Spleen (tissue), 11 donors: ENCODE measurements around the gene C10orf53. TPM values are rescaled to one million over a fixed set of nuclear protein-coding genes. Genes with fewer than 3 reads are reported as not detected.
"Not testable (repeated sequence)": the region's sequence is repeated elsewhere in the genome, so short reads cannot be mapped to it uniquely, and the experiment has no call there.

Experiments used
- DNase-seq: peaks from one replicate; pipeline ENCODE4 v3.0.0-alpha.2; 2020
- H3K27ac ChIP-seq, 8 donors: fragments of 200-600 bp; sonication (generic) in 7 of 8; 1 replicate in 4 of 8; 2 replicates in 4 of 8; pipeline versions ENCODE4 v1.5.0 to v1.8.0; 2016 to 2021; ENCODE audit warnings: inconsistent platforms in 4 of 8, mild to moderate bottlenecking in 4 of 8, moderate library complexity in 1 of 8
- H3K27me3 ChIP-seq, 7 donors: fragments of 200-600 bp; sonication (generic) in 6 of 7; replicated peaks in 1 of 7; 1 replicate in 4 of 7; 2 replicates in 3 of 7; pipeline versions ENCODE4 v1.5.0 to v1.8.0; 2016 to 2021; ENCODE audit warnings: inconsistent platforms in 3 of 7, mild to moderate bottlenecking in 1 of 7
- H3K36me3 ChIP-seq, 6 donors: fragments of 200-600 bp; sonication (generic) in 5 of 6; 1 replicate in 4 of 6; 2 replicates in 2 of 6; pipeline versions ENCODE4 v1.5.0 to v1.8.0; 2016 to 2021; ENCODE audit warnings: inconsistent platforms in 2 of 6
- H3K4me1 ChIP-seq, 6 donors: fragments of 200-600 bp; sonication (generic) in 5 of 6; 1 replicate in 3 of 6; 2 replicates in 3 of 6; pipeline versions ENCODE4 v1.5.0 to v1.8.0; 2016 to 2021; ENCODE audit warnings: inconsistent platforms in 3 of 6
- H3K4me3 ChIP-seq, 8 donors: fragments of 200-600 bp; sonication (generic) in 7 of 8; 1 replicate in 4 of 8; 2 replicates in 4 of 8; pipeline versions ENCODE4 v1.5.0 to v1.8.0; 2016 to 2021; ENCODE audit warnings: inconsistent platforms in 4 of 8, mild to moderate bottlenecking in 4 of 8, moderate library complexity in 2 of 8
- H3K9me3 ChIP-seq, 8 donors: fragments of 200-600 bp; sonication (generic) in 7 of 8; 1 replicate in 4 of 8; 2 replicates in 4 of 8; pipeline versions ENCODE4 v1.5.0 to v1.8.0; 2016 to 2021; ENCODE audit warnings: inconsistent platforms in 4 of 8
- POLR2A ChIP-seq, 3 donors: fragments of 450-650 bp; IDR thresholded peaks; one replicate each; pipeline ENCODE4 v1.5.1; 2017; ENCODE audit warnings: antibody characterized with exemption in 3 of 3, mild to moderate bottlenecking in 1 of 3
- POLR2AphosphoS5 ChIP-seq, 3 donors: sonication (generic); formaldehyde crosslinking; IDR thresholded peaks; one replicate each; pipeline ENCODE4 v1.5.1; 2017; ENCODE audit warnings: antibody characterized with exemption in 3 of 3
- WGBS, 5 donors: extraction: QIAGEN DNeasy Blood & Tissue Kit in 3 of 5; methylation state at CpG; one replicate each; pipeline versions ENCODE4 v1.1.5 to v1.1.7; 2013 to 2018; 5-methylcytosine and 5-hydroxymethylcytosine counted together
- intact Hi-C: fragments of 100-400 bp; cut with DNase I; formaldehyde crosslinking; loops from one replicate; pipeline ENCODE4 v1.15.0; 2023; ENCODE audit warnings: low total_unique reads
- polyA plus RNA-seq, 3 donors: library from polyadenylated mRNA; stranded (reverse); fragments of 200-250 nt; gene quantifications; one replicate each; pipeline ENCODE4 v1.2.1, GENCODE V29; 2013
- total RNA-seq, 7 donors: library from RNA; depleted of rRNA in 3 of 7; stranded (reverse); fragments of >200 nt in 3 of 7; fragmentation: NEBNext Ultra II Directional in 4 of 7; extraction: Animal tissue kit (Norgen Biotek cat#: 25700) in 4 of 7; gene quantifications; one replicate each; pipeline versions ENCODE4 v1.1.0 to v1.2.1, GENCODE V29; 2016 to 2021
- TF ChIP-seq, protein P1 (sequence below), 11 experiments: fragments of 200-600 bp in 7 of 11; fragments of 450-650 bp in 4 of 11; sonication (generic) in 4 of 11; IDR thresholded peaks in 8 of 11; conservative IDR thresholded peaks in 3 of 11; 1 replicate in 7 of 11; 2 replicates in 4 of 11; pipeline versions ENCODE4 v1.4.0 to v1.8.0; 2016 to 2021; ENCODE audit warnings: antibody characterized with exemption in 11 of 11, inconsistent platforms in 4 of 11, mild to moderate bottlenecking in 1 of 11
- donor health status: healthy with polysubstance abuse.
- donor health status: DM: no; HTN: no; CAD: no; lungs with moderate emphysema.
- donor health status: DM: no; HTN: no; CAD: no.
- donor health status: Bipolar disorder and iron deficiency.
- donor health status: healthy.
- donor health status: DM: no; HTN: no; CAD: no.
- donor health status: DM: yes; HTN: yes; CAD: no.

C10orf53 gene
- total and polyA plus RNA-seq, 10 donors: not detected

DNA sequence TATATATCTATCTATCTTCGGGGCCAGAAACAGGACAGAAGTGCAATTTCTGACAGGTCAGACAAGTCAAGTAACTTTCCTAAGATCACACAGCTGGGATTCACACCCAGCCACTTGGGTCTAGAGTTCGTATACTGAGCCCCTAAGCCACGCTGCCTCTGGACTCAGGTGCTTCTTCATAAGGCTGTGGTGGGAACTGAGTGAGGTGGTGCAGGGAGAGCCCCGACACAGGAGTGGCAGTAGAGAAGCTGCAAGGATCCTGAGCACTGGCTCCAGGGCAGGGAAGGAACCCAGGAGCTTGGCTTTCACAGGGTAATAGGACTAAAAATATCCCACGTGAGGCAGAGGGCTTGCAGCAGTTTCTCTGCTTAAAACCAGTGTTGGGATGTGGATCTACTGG lies 33.8 kb downstream of the C10orf53 start:
- TF ChIP-seq POLR2A (IDR thresholded peaks at IDR 0.05): no peak
- TF ChIP-seq, protein P1, sequence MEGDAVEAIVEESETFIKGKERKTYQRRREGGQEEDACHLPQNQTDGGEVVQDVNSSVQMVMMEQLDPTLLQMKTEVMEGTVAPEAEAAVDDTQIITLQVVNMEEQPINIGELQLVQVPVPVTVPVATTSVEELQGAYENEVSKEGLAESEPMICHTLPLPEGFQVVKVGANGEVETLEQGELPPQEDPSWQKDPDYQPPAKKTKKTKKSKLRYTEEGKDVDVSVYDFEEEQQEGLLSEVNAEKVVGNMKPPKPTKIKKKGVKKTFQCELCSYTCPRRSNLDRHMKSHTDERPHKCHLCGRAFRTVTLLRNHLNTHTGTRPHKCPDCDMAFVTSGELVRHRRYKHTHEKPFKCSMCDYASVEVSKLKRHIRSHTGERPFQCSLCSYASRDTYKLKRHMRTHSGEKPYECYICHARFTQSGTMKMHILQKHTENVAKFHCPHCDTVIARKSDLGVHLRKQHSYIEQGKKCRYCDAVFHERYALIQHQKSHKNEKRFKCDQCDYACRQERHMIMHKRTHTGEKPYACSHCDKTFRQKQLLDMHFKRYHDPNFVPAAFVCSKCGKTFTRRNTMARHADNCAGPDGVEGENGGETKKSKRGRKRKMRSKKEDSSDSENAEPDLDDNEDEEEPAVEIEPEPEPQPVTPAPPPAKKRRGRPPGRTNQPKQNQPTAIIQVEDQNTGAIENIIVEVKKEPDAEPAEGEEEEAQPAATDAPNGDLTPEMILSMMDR (IDR thresholded peaks at IDR 0.05 in 8 of 11, conservative IDR thresholded peaks at IDR 0.05 in 3 of 11): no peak
- TF ChIP-seq POLR2AphosphoS5 (IDR thresholded peaks at IDR 0.05): no peak
- Histone ChIP-seq H3K4me3 (no peak overlapping the region), H3K27ac (no peak overlapping the region), H3K9me3 (peaks cover 0 to 10% (median 0%) of the 10 kb centered on the region in 8 donors), H3K4me1 (no peaks in the 10 kb centered on the region), H3K36me3 (no peaks in the 10 kb centered on the region), H3K27me3 (peaks cover 0 to 25% (median 0%) of the 10 kb centered on the region in 7 donors)
- 67 to 93% (median 70%) methylated on average over 5 of the region's 5 CpGs for WGBS, 5 donors
- no peak for DNase-seq
- intact Hi-C loops: no loop called here

DNA sequence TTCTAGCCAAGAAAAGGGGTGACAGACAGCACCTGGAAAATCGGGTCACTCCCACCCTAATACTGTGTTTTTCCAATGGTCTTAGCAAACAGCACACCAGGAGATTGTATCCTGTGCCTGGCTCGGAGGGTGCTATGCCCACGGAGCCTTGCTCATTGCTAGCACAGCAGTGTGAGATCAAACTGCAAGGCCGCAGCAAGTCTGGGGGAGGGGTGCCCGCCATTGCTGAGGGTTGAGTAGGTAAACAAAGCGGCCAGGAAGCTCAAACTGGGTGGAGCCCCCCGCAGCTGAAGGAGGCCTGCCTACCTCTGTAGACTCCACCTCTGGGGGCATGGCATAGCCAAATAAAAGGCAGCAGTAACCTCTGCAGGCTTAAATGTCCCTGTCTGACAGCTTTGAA lies 35.7 kb downstream of the C10orf53 start:
- H3K4me1 ChIP-seq, DNase-seq, H3K36me3 ChIP-seq, H3K27ac ChIP-seq, intact Hi-C loops, H3K4me3 ChIP-seq: not testable (repeated sequence)
- H3K9me3 ChIP-seq: peaks cover 0 to 10% (median 0%) of the 10 kb centered on the region in 8 donors
- H3K27me3 ChIP-seq: peaks cover 0 to 24% (median 0%) of the 10 kb centered on the region in 7 donors
- WGBS, 5 donors: 87 to 96% (median 87%) methylated on average over 6 to 7 of the region's 7 CpGs

DNA sequence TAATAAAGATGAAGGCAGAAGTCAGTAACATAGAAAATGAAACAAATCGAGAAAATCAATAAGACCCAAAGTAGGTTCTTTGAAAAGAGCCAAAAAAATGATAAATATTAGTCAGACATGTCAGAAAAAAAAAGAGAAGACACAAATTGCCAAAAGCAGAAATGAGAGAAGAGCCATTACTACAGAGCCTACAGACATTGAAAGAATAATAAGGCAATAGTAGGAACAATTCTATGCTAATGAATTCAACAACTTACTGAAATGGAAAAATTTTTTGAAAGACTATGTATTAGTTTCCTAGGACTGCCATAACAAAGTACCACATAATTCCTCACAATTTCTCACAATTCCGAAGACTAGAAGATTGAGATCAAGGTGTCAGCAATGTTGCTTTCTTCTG lies 47.1 kb downstream of the C10orf53 start:
- H3K27me3 ChIP-seq: no peaks in the 10 kb centered on the region
- no peak for TF ChIP-seq POLR2A (IDR thresholded peaks at IDR 0.05)
- TF ChIP-seq POLR2AphosphoS5 (IDR thresholded peaks at IDR 0.05): no peak
- TF ChIP-seq, protein P1 (IDR thresholded peaks at IDR 0.05 in 8 of 11, conservative IDR thresholded peaks at IDR 0.05 in 3 of 11): no peak
- intact Hi-C loops: no loop called here
- DNase-seq: no peak
- WGBS, 5 donors: 57 to 79% (median 69%) methylated on average over 2 of the region's 2 CpGs
- peaks cover 0 to 31% (median 23%) of the 10 kb centered on the region in 8 donors for H3K9me3 ChIP-seq
- H3K36me3 ChIP-seq: no peaks in the 10 kb centered on the region
- no peak overlapping the region for H3K27ac ChIP-seq
- H3K4me3 ChIP-seq: no peak overlapping the region
- H3K4me1 ChIP-seq: no peaks in the 10 kb centered on the region

DNA sequence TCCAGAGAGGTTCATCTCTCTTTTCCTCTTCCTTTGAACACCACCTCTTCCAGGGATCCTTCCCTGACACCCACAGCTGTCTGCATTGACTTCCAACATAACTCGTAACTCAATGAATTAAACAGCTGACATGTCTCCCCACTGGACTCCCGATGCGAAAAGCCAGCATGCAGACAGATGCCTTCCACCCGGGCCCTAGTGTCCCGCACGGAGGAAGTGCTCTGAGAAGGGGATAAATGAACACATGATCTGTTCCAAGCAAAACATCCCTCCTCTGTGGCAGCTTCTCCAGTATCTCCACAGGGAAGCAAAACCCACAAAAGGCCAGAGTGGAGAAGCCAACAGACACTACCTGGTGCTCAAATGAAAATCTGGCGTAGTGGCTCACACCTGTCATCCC lies 54.4 kb downstream of the C10orf53 start:
- intact Hi-C loops: no loop called here
- Histone ChIP-seq H3K4me1 (no peaks in the 10 kb centered on the region), H3K27ac (no peak overlapping the region), H3K36me3 (no peaks in the 10 kb centered on the region), H3K27me3 (no peaks in the 10 kb centered on the region), H3K4me3 (no peak overlapping the region), H3K9me3 (no peaks in the 10 kb centered on the region)
- no peak for DNase-seq
- 78 to 90% (median 90%) methylated on average over 7 of the region's 7 CpGs for WGBS, 5 donors
- no peak for TF ChIP-seq POLR2A (IDR thresholded peaks at IDR 0.05)
- TF ChIP-seq, protein P1 (IDR thresholded peaks at IDR 0.05 in 8 of 11, conservative IDR thresholded peaks at IDR 0.05 in 3 of 11): no peak

DNA sequence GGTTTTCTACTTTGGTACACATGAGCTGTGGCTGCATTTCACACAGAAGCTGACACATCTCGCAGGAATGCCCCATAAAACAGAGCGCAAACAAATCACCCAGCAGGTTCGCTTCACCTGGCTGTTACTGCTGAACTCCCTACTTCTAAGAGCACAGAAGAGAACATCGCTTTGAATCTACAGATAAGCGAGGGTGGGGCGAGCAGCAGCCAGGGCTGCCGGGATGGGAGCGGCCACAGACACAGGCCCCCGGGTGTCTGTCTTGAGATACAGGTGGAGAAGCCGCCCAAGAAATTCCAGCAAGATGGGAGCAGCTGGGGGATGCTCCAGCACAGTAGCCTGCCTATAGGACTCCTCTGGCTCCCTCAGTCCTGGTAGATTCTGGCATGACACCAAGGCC lies 55.2 kb downstream of the C10orf53 start:
- intact Hi-C loops: no loop called here
- DNase-seq: no peak

More for the DNA sequence above, 55.2 kb downstream of the C10orf53 start:
- H3K4me1 ChIP-seq: no peaks in the 10 kb centered on the region
- H3K27ac ChIP-seq: no peak overlapping the region
- no peaks in the 10 kb centered on the region for H3K36me3 ChIP-seq
- no peak for TF ChIP-seq POLR2A (IDR thresholded peaks at IDR 0.05)
- TF ChIP-seq, protein P1 (IDR thresholded peaks at IDR 0.05 in 8 of 11, conservative IDR thresholded peaks at IDR 0.05 in 3 of 11): no peak
- no peak for TF ChIP-seq POLR2AphosphoS5 (IDR thresholded peaks at IDR 0.05)
- no peaks in the 10 kb centered on the region for H3K27me3 ChIP-seq
- no peak overlapping the region for H3K4me3 ChIP-seq
- WGBS, 5 donors: 82 to 90% (median 85%) methylated on average over 10 of the region's 10 CpGs
- H3K9me3 ChIP-seq: no peaks in the 10 kb centered on the region
